GM06990 (cell line): ENCODE results near the gene MIF.
"Not testable (repeated sequence)": the region's sequence is repeated elsewhere in the genome, so short reads cannot be mapped to it uniquely, and the experiment has no call there.

Experiments
- DNase-seq: peaks from one replicate; pipeline ENCODE4 v3.0.0-alpha.2; 2011; ENCODE audit not compliant: insufficient read length; ENCODE audit errors: extremely low read depth
- H3K27me3 ChIP-seq: replicated peaks from 2 replicates; pipeline ENCODE4 v1.6.0; 2011; ENCODE audit warnings: low read length; ENCODE audit not compliant: control insufficient read depth, insufficient read depth
- H3K36me3 ChIP-seq: 2 replicates; pipeline ENCODE4 v1.5.1; 2011; ENCODE audit warnings: low read length; ENCODE audit not compliant: control insufficient read depth, insufficient read depth
- H3K4me3 ChIP-seq: replicated peaks from 2 replicates; pipeline ENCODE4 v1.5.1; 2011; ENCODE audit warnings: low read depth, mild to moderate bottlenecking, control low read depth, low read length
- TF ChIP-seq, protein P1 (sequence below): IDR thresholded peaks from 2 replicates; pipeline ENCODE4 v1.5.1; 2011; ENCODE audit warnings: low read length, control low read depth, mild to moderate bottlenecking, inconsistent platforms; ENCODE audit not compliant: insufficient read depth, poor library complexity, severe bottlenecking

The MIF gene

DNA sequence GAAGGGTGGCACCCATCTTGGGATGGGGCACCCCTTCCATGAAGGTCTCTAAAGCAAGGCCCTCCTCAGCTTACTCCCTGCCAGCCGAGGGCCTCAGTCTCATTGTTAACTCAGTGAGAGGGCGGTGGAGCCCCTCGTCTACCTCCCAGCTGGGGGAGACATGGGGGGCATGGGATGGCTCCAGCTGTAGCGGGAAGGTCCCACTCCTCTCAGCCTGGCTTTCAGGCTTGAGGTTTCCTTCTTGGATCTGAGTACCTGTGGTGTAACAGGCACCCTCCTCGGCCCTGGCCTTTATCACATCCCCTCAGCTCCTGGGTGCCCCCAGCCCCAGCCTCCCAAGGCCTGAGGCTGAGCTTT, 2.0 kb downstream of the MIF start:
- Histone ChIP-seq H3K36me3 (peaks cover 14% of the 10 kb centered on the region), H3K27me3 (no peaks in the 10 kb centered on the region), H3K4me3 (peak overlapping the region; percentile 93)
- no peak for DNase-seq
- TF ChIP-seq, protein P1, sequence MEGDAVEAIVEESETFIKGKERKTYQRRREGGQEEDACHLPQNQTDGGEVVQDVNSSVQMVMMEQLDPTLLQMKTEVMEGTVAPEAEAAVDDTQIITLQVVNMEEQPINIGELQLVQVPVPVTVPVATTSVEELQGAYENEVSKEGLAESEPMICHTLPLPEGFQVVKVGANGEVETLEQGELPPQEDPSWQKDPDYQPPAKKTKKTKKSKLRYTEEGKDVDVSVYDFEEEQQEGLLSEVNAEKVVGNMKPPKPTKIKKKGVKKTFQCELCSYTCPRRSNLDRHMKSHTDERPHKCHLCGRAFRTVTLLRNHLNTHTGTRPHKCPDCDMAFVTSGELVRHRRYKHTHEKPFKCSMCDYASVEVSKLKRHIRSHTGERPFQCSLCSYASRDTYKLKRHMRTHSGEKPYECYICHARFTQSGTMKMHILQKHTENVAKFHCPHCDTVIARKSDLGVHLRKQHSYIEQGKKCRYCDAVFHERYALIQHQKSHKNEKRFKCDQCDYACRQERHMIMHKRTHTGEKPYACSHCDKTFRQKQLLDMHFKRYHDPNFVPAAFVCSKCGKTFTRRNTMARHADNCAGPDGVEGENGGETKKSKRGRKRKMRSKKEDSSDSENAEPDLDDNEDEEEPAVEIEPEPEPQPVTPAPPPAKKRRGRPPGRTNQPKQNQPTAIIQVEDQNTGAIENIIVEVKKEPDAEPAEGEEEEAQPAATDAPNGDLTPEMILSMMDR: no peak

DNA sequence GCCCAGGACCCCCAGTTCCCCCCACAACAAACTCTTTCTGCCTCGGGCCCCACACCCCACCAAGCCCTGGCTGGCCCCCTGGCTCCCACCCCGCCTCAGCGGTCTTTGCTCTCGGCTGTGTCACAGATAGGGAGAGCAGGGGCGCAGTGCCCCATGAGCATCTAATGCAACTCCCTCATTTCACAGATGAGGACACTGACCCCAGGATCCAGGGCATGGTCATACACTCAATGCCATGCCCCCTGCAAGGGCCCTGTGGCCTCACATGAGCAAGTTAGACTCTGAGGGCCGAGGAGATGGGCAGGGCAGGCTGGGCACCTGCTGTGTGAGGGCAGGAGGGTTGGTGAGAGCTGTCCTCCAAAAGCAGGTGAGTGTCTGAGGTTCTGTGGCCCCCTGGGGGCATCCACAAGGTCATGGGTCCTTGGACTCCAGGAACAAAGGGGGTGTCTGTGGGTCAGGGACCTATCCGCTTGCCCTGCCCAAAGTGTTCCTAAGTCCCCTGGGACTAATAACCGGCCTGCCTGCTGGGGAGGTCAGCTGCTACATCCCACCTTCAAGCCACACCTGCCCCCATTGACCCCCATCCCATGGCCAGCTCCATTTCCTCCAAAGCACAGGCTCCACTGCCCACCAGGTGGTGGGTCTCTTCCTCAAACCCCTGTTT, 2.5 kb downstream of the MIF start:
- DNase-seq: no peak
- Histone ChIP-seq H3K4me3 (no peak overlapping the region), H3K36me3 (peaks cover 14% of the 10 kb centered on the region), H3K27me3 (no peaks in the 10 kb centered on the region)
- TF ChIP-seq, protein P1: no peak

DNA sequence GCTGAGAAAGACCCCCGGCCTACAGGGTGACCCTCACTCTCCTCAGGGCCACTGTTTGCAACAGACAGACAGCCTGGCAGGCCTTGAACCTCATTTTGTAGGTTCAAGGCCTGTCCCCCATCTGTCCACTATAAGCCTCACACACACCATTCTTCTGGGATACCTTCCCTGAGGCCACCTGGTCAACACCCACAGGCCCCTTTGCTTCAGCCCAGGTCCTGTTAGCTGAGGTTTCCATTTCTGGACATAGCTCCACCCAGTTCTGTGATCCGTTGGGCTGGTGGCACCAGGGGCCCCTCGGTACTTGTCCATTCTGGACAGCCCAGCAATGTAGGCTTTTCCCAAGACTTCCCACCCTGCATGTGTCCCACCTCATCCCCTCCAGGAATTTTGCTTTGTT, 3.1 kb downstream of the MIF start:
- TF ChIP-seq, protein P1: no peak
- Histone ChIP-seq H3K4me3 (no peak overlapping the region), H3K36me3 (peaks cover 14% of the 10 kb centered on the region), H3K27me3 (no peaks in the 10 kb centered on the region)
- DNase-seq: no peak

DNA sequence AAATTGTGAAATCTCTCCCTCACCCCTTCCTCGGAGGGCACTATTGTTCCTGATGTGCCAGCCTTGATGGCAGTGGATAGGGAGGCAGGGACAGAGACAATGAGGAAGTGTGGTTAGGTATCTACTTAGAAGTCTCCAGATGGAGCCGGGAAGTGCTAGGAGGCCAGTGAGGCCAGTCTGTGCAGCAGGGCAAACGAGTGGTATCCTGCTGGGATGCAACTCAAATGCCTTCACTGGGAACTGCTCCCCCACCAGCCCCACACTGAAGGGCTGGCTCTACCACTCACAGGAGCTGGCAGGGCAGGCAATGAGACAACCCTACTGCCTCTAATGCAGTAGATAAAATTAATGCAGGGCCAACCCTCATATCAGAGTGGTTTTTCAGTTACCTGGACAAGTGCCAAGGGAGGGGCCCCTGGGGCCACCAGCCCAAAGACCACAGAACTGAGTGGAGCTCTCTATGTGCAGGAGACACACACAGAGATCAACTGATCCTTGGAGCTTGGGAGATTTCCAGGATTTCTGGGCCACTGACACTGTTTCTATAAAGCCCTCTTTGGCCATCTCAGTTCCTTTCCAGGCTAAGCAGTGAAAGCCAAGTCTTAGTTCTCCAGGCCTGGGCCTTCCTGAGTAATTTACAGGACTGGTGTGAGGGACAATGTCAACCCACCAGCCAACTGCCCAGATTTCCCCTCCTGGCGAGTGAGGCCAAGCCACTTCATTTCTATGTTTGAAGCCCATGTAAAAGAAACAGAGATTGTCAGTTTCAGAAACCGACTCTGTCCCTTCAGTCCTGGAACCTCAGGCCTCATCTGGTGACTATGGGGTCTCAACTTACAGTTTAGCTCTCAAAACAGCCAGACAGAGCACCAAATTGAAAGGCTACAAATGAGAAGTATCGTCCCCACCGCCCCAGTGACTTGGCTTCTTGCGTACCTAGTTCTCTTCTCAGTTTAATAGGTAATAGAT, 4.1 kb downstream of the MIF start:
- TF ChIP-seq, protein P1: no peak
- no peaks in the 10 kb centered on the region for H3K27me3 ChIP-seq
- H3K36me3 ChIP-seq: peaks cover 14% of the 10 kb centered on the region
- H3K4me3 ChIP-seq: no peak overlapping the region
- DNase-seq: no peak

DNA sequence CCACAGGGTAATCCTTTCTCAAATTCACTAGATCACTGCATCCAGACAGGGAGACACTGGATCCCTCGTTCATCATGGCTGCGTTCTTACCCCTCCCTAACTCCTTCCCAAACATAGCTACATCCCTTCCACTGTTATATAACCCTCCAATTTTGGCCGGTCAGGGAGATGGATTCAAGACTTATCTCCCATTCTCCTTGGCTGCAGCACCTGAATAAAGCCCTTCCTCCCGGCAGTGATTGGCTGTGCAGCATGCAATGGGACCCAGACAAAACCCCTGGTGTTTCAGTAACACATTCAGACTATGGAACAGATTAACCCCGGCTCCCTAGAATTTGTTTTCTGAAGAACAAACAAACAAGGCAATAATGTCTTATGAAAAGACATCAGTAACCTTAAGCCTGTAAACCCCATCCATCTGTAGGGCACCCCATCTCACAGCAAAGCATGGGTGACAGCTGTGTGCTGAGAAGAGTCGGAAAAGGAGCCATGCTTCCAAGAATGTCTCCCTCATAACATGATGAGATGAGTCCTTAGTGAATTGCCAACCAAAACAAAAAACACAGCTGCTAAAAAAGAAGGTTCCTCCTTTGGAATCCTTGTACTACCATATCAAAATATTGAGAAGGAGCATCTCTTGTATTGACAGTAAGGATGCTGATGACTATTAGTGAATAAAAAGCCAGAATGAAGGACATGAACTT, 5.0 kb downstream of the MIF start:
- Histone ChIP-seq H3K4me3 (no peak overlapping the region), H3K36me3 (peaks cover 14% of the 10 kb centered on the region), H3K27me3 (no peaks in the 10 kb centered on the region)
- TF ChIP-seq, protein P1: no peak
- no peak for DNase-seq

DNA sequence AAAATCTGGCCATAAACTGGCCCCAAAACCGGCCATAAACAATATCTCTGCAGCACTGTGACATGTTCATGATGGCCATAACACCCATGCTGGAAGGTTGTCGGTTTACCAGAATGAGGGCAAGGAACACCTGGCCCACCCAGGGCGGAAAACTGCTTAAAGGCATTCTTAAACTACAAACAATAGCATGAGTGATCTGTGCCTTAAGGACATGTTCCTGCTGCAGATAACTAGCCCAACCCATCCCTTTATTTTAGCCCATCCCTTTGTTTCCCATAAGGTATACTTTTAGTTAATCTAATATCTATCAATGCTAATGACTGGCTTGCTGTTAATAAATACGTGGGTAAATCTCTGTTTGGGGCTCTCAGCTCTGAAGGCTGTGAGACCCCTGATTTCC, 6.0 kb downstream of the MIF start:
- H3K36me3 ChIP-seq: peaks cover 14% of the 10 kb centered on the region
- not testable (repeated sequence) for H3K4me3 ChIP-seq, DNase-seq, H3K27me3 ChIP-seq
